ENCODE results near the gene ZNF467.

- TF ChIP-seq POLR2A (IDR thresholded peaks at IDR 0.05) (no peak), CTCF (IDR thresholded peaks at IDR 0.05) (no peak)
Observed at GRCh38 chr7:149762610-149763009, 10.8 kb downstream of the ZNF467 start.

All from body of pancreas (tissue), 4 donors.